ENCODE data around the gene CAMSAP3. TPM values are rescaled to one million over a fixed set of nuclear protein-coding genes. Genes with fewer than 3 reads are reported as not detected.
A peak's percentile ranks its signal among the peaks of the same experiment; 100 is the strongest.

The CAMSAP3 gene
- total RNA-seq, 6 experiments from 2014 or later = 21.8 to 31.9 (median 23.4) TPM

DNA sequence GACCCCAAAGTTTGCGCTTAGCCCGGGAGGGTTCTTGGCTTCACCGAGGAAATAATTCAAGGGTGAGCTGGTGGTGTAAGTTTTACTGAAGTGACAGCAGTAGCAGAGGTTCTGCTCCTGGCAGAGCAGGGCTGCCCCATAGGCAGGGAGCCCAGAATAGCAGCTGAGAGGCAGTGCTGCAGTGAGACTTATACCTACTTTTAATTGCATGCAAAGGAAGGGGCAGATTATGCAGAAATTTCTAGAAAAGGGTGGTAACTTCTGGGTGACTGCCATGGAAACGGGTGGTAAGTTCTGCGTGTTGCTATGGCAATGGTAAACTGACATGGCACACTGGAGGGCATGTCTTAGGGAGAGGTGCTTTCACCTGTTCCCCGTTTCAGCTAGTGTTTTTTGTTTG, 17.5 kb upstream of the CAMSAP3 start:
- no peaks in the 10 kb centered on the region for H3K27me3 ChIP-seq
- H3K36me3 ChIP-seq = no peaks in the 10 kb centered on the region
- intact Hi-C loops (cut with DNase I) = loop anchor here in 1 of 2 donors (10.0 kb wide), 1 partner anchor 227 kb away; no protein-coding TSS in a partner anchor
- TF ChIP-seq POLR2A (IDR thresholded peaks at IDR 0.05) = no peak
- TF ChIP-seq, protein P1, sequence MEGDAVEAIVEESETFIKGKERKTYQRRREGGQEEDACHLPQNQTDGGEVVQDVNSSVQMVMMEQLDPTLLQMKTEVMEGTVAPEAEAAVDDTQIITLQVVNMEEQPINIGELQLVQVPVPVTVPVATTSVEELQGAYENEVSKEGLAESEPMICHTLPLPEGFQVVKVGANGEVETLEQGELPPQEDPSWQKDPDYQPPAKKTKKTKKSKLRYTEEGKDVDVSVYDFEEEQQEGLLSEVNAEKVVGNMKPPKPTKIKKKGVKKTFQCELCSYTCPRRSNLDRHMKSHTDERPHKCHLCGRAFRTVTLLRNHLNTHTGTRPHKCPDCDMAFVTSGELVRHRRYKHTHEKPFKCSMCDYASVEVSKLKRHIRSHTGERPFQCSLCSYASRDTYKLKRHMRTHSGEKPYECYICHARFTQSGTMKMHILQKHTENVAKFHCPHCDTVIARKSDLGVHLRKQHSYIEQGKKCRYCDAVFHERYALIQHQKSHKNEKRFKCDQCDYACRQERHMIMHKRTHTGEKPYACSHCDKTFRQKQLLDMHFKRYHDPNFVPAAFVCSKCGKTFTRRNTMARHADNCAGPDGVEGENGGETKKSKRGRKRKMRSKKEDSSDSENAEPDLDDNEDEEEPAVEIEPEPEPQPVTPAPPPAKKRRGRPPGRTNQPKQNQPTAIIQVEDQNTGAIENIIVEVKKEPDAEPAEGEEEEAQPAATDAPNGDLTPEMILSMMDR (IDR thresholded peaks at IDR 0.05) = no peak
- no peak overlapping the region for H3K27ac ChIP-seq
- H3K4me3 ChIP-seq = no peak overlapping the region
- ATAC-seq (no peak), DNase-seq (no peak)
- no peaks in the 10 kb centered on the region for H3K4me1 ChIP-seq
- WGBS (ENCODE audit: insufficient coverage, low coverage, low lambda C conversion rate, missing lambda C conversion rate) = 50% methylated on average over 6 of the region's 6 CpGs
- no peaks in the 10 kb centered on the region for H3K9me3 ChIP-seq

DNA sequence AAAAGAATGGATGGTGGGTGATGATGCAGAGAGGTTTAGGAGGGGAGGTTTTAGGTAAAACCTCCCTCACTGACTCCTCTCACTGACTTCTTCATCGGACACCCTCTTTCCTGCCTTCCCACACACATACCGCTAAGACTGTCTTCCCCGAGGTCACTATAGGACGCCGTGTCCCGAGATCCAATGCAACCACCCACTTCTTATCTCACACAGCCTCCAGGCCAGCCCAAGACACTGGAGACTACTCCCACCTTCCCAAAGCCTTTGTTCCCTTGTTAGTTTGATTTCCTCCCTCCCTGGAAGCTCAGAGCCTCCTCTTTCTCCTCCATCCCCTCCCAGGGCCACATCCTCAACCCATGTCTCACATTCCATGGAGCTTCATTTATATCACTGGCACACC, 16.5 kb upstream of the CAMSAP3 start:
- intact Hi-C loops (cut with DNase I) = loop anchor here in 1 of 2 donors (10.0 kb wide), 1 partner anchor 226 kb away; no protein-coding TSS in a partner anchor
- H3K9me3 ChIP-seq = no peaks in the 10 kb centered on the region
- WGBS (ENCODE audit: insufficient coverage, low coverage, low lambda C conversion rate, missing lambda C conversion rate) = 45% methylated on average over 6 of the region's 6 CpGs
- H3K27ac ChIP-seq = no peak overlapping the region
- H3K4me3 ChIP-seq = no peak overlapping the region
- DNase-seq (no peak), ATAC-seq (no peak)
- no peaks in the 10 kb centered on the region for H3K27me3 ChIP-seq
- TF ChIP-seq, protein P1 (IDR thresholded peaks at IDR 0.05) = no peak
- TF ChIP-seq POLR2A (IDR thresholded peaks at IDR 0.05) = no peak
- H3K4me1 ChIP-seq = no peaks in the 10 kb centered on the region
- H3K36me3 ChIP-seq = no peaks in the 10 kb centered on the region

DNA sequence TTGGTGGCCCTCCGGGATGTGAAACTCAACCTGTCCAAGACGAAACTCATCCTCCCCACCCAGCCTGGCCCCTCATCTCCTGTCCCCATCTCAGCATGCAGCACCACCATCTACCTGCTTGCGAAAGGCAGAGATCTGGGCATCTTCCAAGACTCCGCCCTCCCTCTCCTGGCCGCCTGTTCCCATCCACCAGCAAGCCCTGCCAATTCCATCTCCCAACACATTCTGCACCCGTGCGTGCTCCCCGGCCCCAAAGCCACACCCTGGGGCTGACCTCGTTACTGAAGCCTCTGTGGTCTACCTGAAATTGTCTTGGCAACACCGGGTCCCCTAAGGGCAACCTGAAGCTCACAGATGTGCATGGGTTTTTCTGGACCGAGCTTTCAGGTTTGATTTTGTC, 13.2 kb upstream of the CAMSAP3 start:
- no peak for TF ChIP-seq POLR2A (IDR thresholded peaks at IDR 0.05)
- TF ChIP-seq, protein P1 (IDR thresholded peaks at IDR 0.05) = no peak
- H3K27me3 ChIP-seq = no peaks in the 10 kb centered on the region
- no peaks in the 10 kb centered on the region for H3K9me3 ChIP-seq
- H3K36me3 ChIP-seq = no peaks in the 10 kb centered on the region
- peak in 1 of 4 donors; percentile 35 for ATAC-seq
- DNase-seq = peak in 1 of 3 donors; percentile 49
- intact Hi-C loops (cut with DNase I) = no loop called here
- 35% methylated on average over 7 of the region's 11 CpGs for WGBS (ENCODE audit: insufficient coverage, low coverage, low lambda C conversion rate, missing lambda C conversion rate)
- no peak overlapping the region for H3K4me3 ChIP-seq
- H3K27ac ChIP-seq = no peak overlapping the region
- H3K4me1 ChIP-seq = no peaks in the 10 kb centered on the region

DNA sequence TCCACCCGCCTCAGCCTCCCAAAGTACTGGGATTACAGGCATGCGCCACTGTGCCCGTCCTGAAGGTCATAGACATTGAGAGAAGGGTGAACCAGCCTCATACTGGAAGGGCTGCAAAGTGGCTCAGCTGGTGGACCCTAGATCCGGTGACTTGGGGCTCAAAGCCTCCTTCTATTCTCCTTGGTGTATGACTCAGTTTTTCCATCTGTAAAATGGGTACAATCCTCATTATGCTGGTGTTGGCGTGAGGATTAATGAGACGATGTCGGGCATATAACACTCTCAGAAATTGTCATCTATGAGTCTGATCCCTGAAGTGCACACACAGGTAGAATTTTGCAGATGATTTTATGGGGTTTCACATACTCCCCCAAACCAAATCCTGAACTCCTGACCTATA, 5.8 kb upstream of the CAMSAP3 start:
- intact Hi-C loops (cut with DNase I) = no loop called here
- no peaks in the 10 kb centered on the region for H3K9me3 ChIP-seq
- no peak for DNase-seq
- TF ChIP-seq, protein P1 (IDR thresholded peaks at IDR 0.05) = no peak
- TF ChIP-seq POLR2A (IDR thresholded peaks at IDR 0.05) = no peak
- no peak overlapping the region for H3K4me3 ChIP-seq
- H3K27ac ChIP-seq = no peak overlapping the region
- 86% methylated on average over 7 of the region's 7 CpGs for WGBS (ENCODE audit: insufficient coverage, low coverage, low lambda C conversion rate, missing lambda C conversion rate)
- no peak for ATAC-seq
- no peaks in the 10 kb centered on the region for H3K36me3 ChIP-seq
- no peaks in the 10 kb centered on the region for H3K27me3 ChIP-seq
- H3K4me1 ChIP-seq = no peaks in the 10 kb centered on the region

DNA sequence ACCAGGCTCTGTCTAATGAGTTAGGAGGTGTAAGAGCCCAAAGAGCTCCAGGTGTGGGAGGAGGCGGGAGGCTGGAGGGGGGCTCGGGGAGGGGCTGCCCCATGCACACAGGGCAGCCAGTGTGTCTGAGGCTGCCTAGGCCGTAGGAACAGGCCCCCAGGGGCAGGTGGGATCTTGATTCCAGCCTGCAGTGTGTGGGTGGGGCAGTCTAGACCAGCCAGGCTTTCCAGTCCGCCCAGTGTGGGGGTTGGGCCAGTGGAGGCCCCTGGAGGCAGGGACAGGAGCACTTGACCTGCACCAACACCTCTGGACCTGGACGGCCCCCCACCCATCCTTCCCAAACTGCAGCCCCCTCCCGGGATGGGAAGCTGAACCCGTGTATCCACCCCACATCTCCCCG, 5.4 kb upstream of the CAMSAP3 start:
- H3K27ac ChIP-seq = no peak overlapping the region
- no peaks in the 10 kb centered on the region for H3K9me3 ChIP-seq
- DNase-seq = no peak
- H3K4me1 ChIP-seq = no peaks in the 10 kb centered on the region
- no peaks in the 10 kb centered on the region for H3K27me3 ChIP-seq
- TF ChIP-seq, protein P1 (IDR thresholded peaks at IDR 0.05) = no peak
- no peak for TF ChIP-seq POLR2A (IDR thresholded peaks at IDR 0.05)
- WGBS (ENCODE audit: insufficient coverage, low coverage, low lambda C conversion rate, missing lambda C conversion rate) = no CpG with 5 or more reads among the region's 8 CpGs
- H3K4me3 ChIP-seq = no peak overlapping the region
- peak in 1 of 4 donors; percentile 44 for ATAC-seq
- no peaks in the 10 kb centered on the region for H3K36me3 ChIP-seq
- intact Hi-C loops (cut with DNase I) = no loop called here
